ENCODE data around the gene MUC3A. TPM values are rescaled to one million over a fixed set of nuclear protein-coding genes. Genes with fewer than 3 reads are reported as not detected.

Gene MUC3A
- total and polyA plus RNA-seq, 10 of the 15 experiments (the other 5 are each of a cell fraction or from before 2014, with no cell fraction given): 0.07 to 0.10 TPM; not detected in 8

- TF ChIP-seq NKRF (conservative IDR thresholded peaks at IDR 0.05) (no peak), RBBP5 (conservative IDR thresholded peaks at IDR 0.05) (no peak)
Measured at GRCh38 chr7:100965045-100965722, 15.8 kb downstream of the MUC3A start (continued).

GRCh38 chr7:100965723-100966541 lies 16.6 kb downstream of the MUC3A start:
- no peak for DNase-seq (ENCODE audit: low read depth, low spot score)
- intact Hi-C loops (cut with micrococcal nuclease; ENCODE audit: unreplicated experiment): loop anchor here (1.0 to 5.0 kb wide), 2 partner anchors 74 to 93 kb away; no protein-coding TSS in a partner anchor
- Histone ChIP-seq H3K4me1 (ENCODE audit: control insufficient read depth, insufficient read depth, low read length) (no peaks in the 10 kb centered on the region), H2AFZ (ENCODE audit: control insufficient read depth, low read depth, low read length) (peak overlapping the region; percentile 47), H3K9ac (ENCODE audit: control insufficient read depth, insufficient read depth, low read length) (no peak overlapping the region), H3K4me2 (ENCODE audit: control insufficient read depth, insufficient read depth) (0 out of 2 replicates have a peak overlapping the region, but pooled peaks have one; percentile 33), H3K4me3 (peak overlapping the region; percentile 30; the same call in 1 of the 2 replicates), H3K27ac (ENCODE audit: control insufficient read depth, insufficient read depth) (no peak overlapping the region), H3K79me2 (ENCODE audit: control insufficient read depth, insufficient read depth, low read length) (no peaks in the 10 kb centered on the region), H3K36me3 (ENCODE audit: control insufficient read depth in 2 of 2, insufficient read depth in 2 of 2, low read length in 1 of 2) (no peaks in the 10 kb centered on the region), H4K20me1 (ENCODE audit: control insufficient read depth, insufficient read depth) (peaks cover 3% of the 10 kb centered on the region), H3K27me3 (replicated peaks in 1 of 2; ENCODE audit: control insufficient read depth in 2 of 2, insufficient read depth in 2 of 2, low read length in 1 of 2) (peaks cover 3 to 15% of the 10 kb centered on the region in 2 experiments; a peak in 3 of 4 replicates), H3K9me3 (replicated peaks; ENCODE audit: control insufficient read depth, insufficient read depth, low read length) (no peaks in the 10 kb centered on the region; the same call in 2 of the 3 replicates)
- RAD21 ChIA-PET (ENCODE audit: unreplicated experiment): interaction anchor here (1.0 kb wide), 1 partner anchor 93 kb away, joined by 4 read pairs; no protein-coding TSS in a partner anchor
- POLR2A ChIA-PET: no interaction called here
- CTCF ChIA-PET: interaction anchor here (0.8 to 1.2 kb wide), 3 partner anchors 16 to 111 kb away, joined by 3 to 4 read pairs (median 3); partner anchors contain the start of gene MUC3A
- SMC1A ChIA-PET (ENCODE audit: uncharacterized antibody, unreplicated experiment): no interaction called here
- in situ Hi-C loops (cut with MboI): loop anchor here (5.0 kb wide), 1 partner anchor 86 kb away; no protein-coding TSS in a partner anchor
- no peak for FAIRE-seq
- WGBS (ENCODE audit: insufficient coverage, insufficient replicate concordance, low lambda C conversion rate, missing lambda C conversion rate): 23% methylated on average over 58 of the region's 58 CpGs
- BruUV-seq (replicated peaks): no TSS peak
- ATAC-seq: peak; percentile 93
- TF ChIP-seq CTCF (IDR thresholded peaks at IDR 0.05 in 2 of 3, conservative IDR thresholded peaks at IDR 0.05 in 1 of 3; ENCODE audit: control insufficient read depth in 2 of 3, extremely low read depth in 1 of 3, insufficient read depth in 1 of 3, low read depth in 3 of 3, low read length in 3 of 3) (peak; percentile 64 to 81 (median 80)), NR2F1 (conservative IDR thresholded peaks at IDR 0.05) (peak; percentile 69; the same call in 1 of the 2 replicates), SMARCA5 (IDR thresholded peaks at IDR 0.05) (peak; percentile 82), TCF12 (IDR thresholded peaks at IDR 0.05; ENCODE audit: low read depth, low read length) (0 out of 2 replicates have a peak, but pooled peaks have one; percentile 54), CBFB (IDR thresholded peaks at IDR 0.05; ENCODE audit: low read depth) (no peak), ZSCAN29 (IDR thresholded peaks at IDR 0.05) (0 out of 2 replicates have a peak, but pooled peaks have one; percentile 25), RAD21 (IDR thresholded peaks at IDR 0.05; ENCODE audit: insufficient read depth, low read depth, low read length) (peak; percentile 63), EGR1 (IDR thresholded peaks at IDR 0.05; ENCODE audit: borderline replicate concordance in 1 of 2, low read depth in 2 of 2, low read length in 2 of 2) (peak in 1 of 2 experiments; percentile 45; a peak in 2 of 3 replicates), YY1 (IDR thresholded peaks at IDR 0.05; ENCODE audit: low read depth, low read length) (peak; percentile 75), BHLHE40 (IDR thresholded peaks at IDR 0.05; ENCODE audit: borderline replicate concordance in 1 of 2, low read depth in 2 of 2, low read length in 1 of 2) (peak in 1 of 2 experiments; percentile 53; a peak in 2 of 4 replicates), JUND (IDR thresholded peaks at IDR 0.05; ENCODE audit: low read depth, low read length) (0 out of 2 replicates have a peak, but pooled peaks have one; percentile 22), SUZ12 (IDR thresholded peaks at IDR 0.05; ENCODE audit: unreplicated experiment) (peak; percentile 47)
